K562 (cell line): ENCODE data around the gene OLFML2A. TPM values are rescaled to one million over a fixed set of nuclear protein-coding genes. Genes with fewer than 3 reads are reported as not detected.
A peak's percentile ranks its signal among the peaks of the same experiment; 100 is the strongest.

ENCODE experiments used
- ATAC-seq: fragments of 200-7000 bp; cut with Tn5 transposase; 3 replicates; pipeline ENCODE4 v1.9.1; 2020; ENCODE audit warnings: moderate library complexity
- BruUV-seq: library from RNA; stranded (reverse); fragments of 400-500 nt; replicated peaks from 2 replicates; lab custom pipeline; 2021; lab: Mats Ljungman, UMichigan
- CTCF ChIA-PET: fragments of 300-600 bp; formaldehyde crosslinking; extraction: SDS; loops from one replicate; lab custom pipeline; 2021; ENCODE audit warnings: low intra/inter-chr PET ratio; lab: Yijun Ruan, JAX
- POLR2A ChIA-PET: fragments of 300-600, 350-650 bp; sonication (Branson Sonifier 250); formaldehyde crosslinking; extraction: SDS; loops from one replicate; lab custom pipeline; 2021; ENCODE audit warnings: antibody characterized with exemption, inconsistent platforms; lab: Yijun Ruan, JAX
- DNase-seq, 4 experiments: peaks; one replicate each; pipeline versions ENCODE4 v3.0.0 to v3.0.0-alpha.2; 2011 to 2018; ENCODE audit warnings: low spot score in 3 of 4, mixed read lengths in 3 of 4; ENCODE audit errors: extremely low read depth in 1 of 4
- FAIRE-seq: peaks from 2 replicates; lab custom pipeline; 2011; peaks lifted over from hg19 to GRCh38; lab: Jason Lieb, UNC
- H2AFZ ChIP-seq: 2 replicates; pipeline ENCODE4 v1.6.0; 2011; ENCODE audit warnings: low read depth, low read length, control low read depth, inconsistent platforms
- H3K27ac ChIP-seq: fragments of 200-600 bp; 3 replicates; pipeline ENCODE4 v1.8.0; 2011; ENCODE audit warnings: low read depth, mild to moderate bottlenecking, control low read depth, inconsistent platforms, low read length, moderate library complexity, mixed read lengths; ENCODE audit errors: extremely low read depth
- H3K27me3 ChIP-seq, 2 experiments: fragments of 300-600 bp in 1 of 2; 2 replicates in 1 of 2; 3 replicates in 1 of 2; pipeline versions ENCODE4 v1.6.0 to v1.8.0; 2011; ENCODE audit warnings: inconsistent platforms in 2 of 2, low read length in 2 of 2, mild to moderate bottlenecking in 1 of 2, mixed read lengths in 1 of 2, moderate library complexity in 1 of 2; ENCODE audit not compliant: control insufficient read depth in 2 of 2, insufficient read depth in 2 of 2
- H3K36me3 ChIP-seq: fragments of 300-600 bp; 3 replicates; pipeline ENCODE4 v1.8.0; 2011; ENCODE audit warnings: mild to moderate bottlenecking, low read length, inconsistent platforms; ENCODE audit not compliant: control insufficient read depth, insufficient read depth
- H3K4me1 ChIP-seq, 2 experiments: fragments of 200-600 bp in 1 of 2; replicated peaks in 1 of 2; 2 replicates in 1 of 2; 3 replicates in 1 of 2; pipeline versions ENCODE4 v1.5.1 to v1.8.0; 2011; ENCODE audit warnings: inconsistent platforms in 2 of 2, low read length in 2 of 2, mild to moderate bottlenecking in 1 of 2, mixed read lengths in 1 of 2, moderate library complexity in 1 of 2; ENCODE audit not compliant: control insufficient read depth in 2 of 2, insufficient read depth in 2 of 2
- H3K4me2 ChIP-seq: 2 replicates; pipeline ENCODE4 v1.6.1; 2011; ENCODE audit warnings: low read length, control low read depth, inconsistent platforms, mixed read lengths; ENCODE audit not compliant: insufficient read depth
- H3K4me3 ChIP-seq: fragments of 200-600 bp; sonication (generic), shearing (Covaris generic); 2 replicates; pipeline ENCODE4 v1.5.1; 2016; ENCODE audit warnings: control low read depth, inconsistent platforms
- H3K79me2 ChIP-seq: fragments of 200-600 bp; 3 replicates; pipeline ENCODE4 v1.8.0; 2011; ENCODE audit warnings: low read length, inconsistent platforms; ENCODE audit not compliant: control insufficient read depth, insufficient read depth
- H3K9ac ChIP-seq, 2 experiments: 2 replicates each; pipeline versions ENCODE4 v1.6.0 to v1.6.1; 2011; ENCODE audit warnings: low read depth in 2 of 2, low read length in 2 of 2, control low read depth in 1 of 2, inconsistent platforms in 1 of 2, mild to moderate bottlenecking in 1 of 2, mixed read lengths in 1 of 2; ENCODE audit not compliant: insufficient read depth in 1 of 2
- H3K9me1 ChIP-seq: one replicate; pipeline ENCODE4 v1.6.0; 2011; ENCODE audit warnings: inconsistent platforms, mild to moderate bottlenecking, low read length, moderate library complexity; ENCODE audit not compliant: control insufficient read depth, insufficient read depth
- H3K9me3 ChIP-seq: replicated peaks from 2 replicates; pipeline ENCODE4 v1.5.1; 2011; ENCODE audit warnings: low read depth, low read length, inconsistent platforms; ENCODE audit not compliant: control insufficient read depth, insufficient read depth
- H4K20me1 ChIP-seq: replicated peaks from 2 replicates; pipeline ENCODE4 v1.6.1; 2011; ENCODE audit warnings: low read length, inconsistent platforms, mixed read lengths; ENCODE audit not compliant: control insufficient read depth, insufficient read depth
- ATF4 ChIP-seq: fragments of 450-650 bp; formaldehyde crosslinking; IDR thresholded peaks from 2 replicates; pipeline ENCODE4 v1.4.0; 2022; ENCODE audit warnings: mild to moderate bottlenecking, moderate library complexity
- ELF4 ChIP-seq: fragments of 450-650 bp; formaldehyde crosslinking; IDR thresholded peaks from 2 replicates; pipeline ENCODE4 v1.4.0; 2022; ENCODE audit warnings: missing genetic modification characterization
- EP400 ChIP-seq: fragments of 450-650 bp; IDR thresholded peaks from 2 replicates; pipeline ENCODE4 v1.6.1; 2017; ENCODE audit warnings: antibody characterized with exemption, mild to moderate bottlenecking, moderate library complexity
- ETS2 ChIP-seq: IDR thresholded peaks from 2 replicates; pipeline ENCODE4 v1.6.1; 2016; ENCODE audit warnings: borderline replicate concordance, missing genetic modification characterization, mild to moderate bottlenecking, moderate library complexity, missing compliant biosample characterization; ENCODE audit not compliant: poor library complexity, severe bottlenecking
- HIVEP1 ChIP-seq: fragments of 250-450 bp; sonication (Bioruptor Pico); IDR thresholded peaks from 2 replicates; pipeline ENCODE4 v1.4.0; 2020; ENCODE audit warnings: mild to moderate bottlenecking
- HMG20A ChIP-seq: fragments of 450-650 bp; formaldehyde crosslinking; conservative IDR thresholded peaks from 2 replicates; pipeline ENCODE4 v1.4.0; 2020; ENCODE audit warnings: mild to moderate bottlenecking, mixed read lengths
- PHF20 ChIP-seq: fragments of 450-650 bp; IDR thresholded peaks from 2 replicates; pipeline ENCODE4 v1.6.1; 2018; ENCODE audit not compliant: partially characterized antibody
- RBM15 ChIP-seq: fragments of 200-400 bp; formaldehyde crosslinking; IDR thresholded peaks from 2 replicates; pipeline ENCODE4 v1.6.1; 2018; ENCODE audit warnings: mild to moderate bottlenecking, low read length, moderate library complexity; ENCODE audit not compliant: insufficient read depth
- STAT5B ChIP-seq: fragments of 250-450 bp; sonication (Bioruptor Pico); IDR thresholded peaks from 2 replicates; pipeline ENCODE4 v1.8.0; 2021; ENCODE audit warnings: mild to moderate bottlenecking, inconsistent platforms
- SUPT5H ChIP-seq: fragments of 450-650 bp; IDR thresholded peaks from 2 replicates; pipeline ENCODE4 v1.6.1; 2016
- U2AF2 ChIP-seq: fragments of 200-400 bp; formaldehyde crosslinking; optimal IDR thresholded peaks from 2 replicates; pipeline ENCODE3; 2017; ENCODE audit warnings: low read depth, mild to moderate bottlenecking, low read length
- ZNF41 ChIP-seq: fragments of 250-450 bp; sonication (Bioruptor Pico); conservative IDR thresholded peaks from 2 replicates; pipeline ENCODE4 v1.4.0; 2020; ENCODE audit warnings: mild to moderate bottlenecking
- ZSCAN32 ChIP-seq: fragments of 450-650 bp; formaldehyde crosslinking; IDR thresholded peaks from 2 replicates; pipeline ENCODE4 v1.4.0; 2020; ENCODE audit warnings: mild to moderate bottlenecking, moderate library complexity
- WGBS: fragments of 100-300 bp; shearing (Covaris generic); methylation state at CpG from one replicate; pipeline ENCODE4 v1.1.6; 2016; ENCODE audit warnings: low coverage, mixed read lengths; ENCODE audit not compliant: insufficient coverage; ENCODE audit errors: missing lambda C conversion rate; 5-methylcytosine and 5-hydroxymethylcytosine counted together
- in situ Hi-C: fragments of 300-500 bp; cut with MboI; formaldehyde crosslinking; loops from 4 replicates; pipeline ENCODE4 v1.15.0; 2018; ENCODE audit warnings: inconsistent platforms, mixed read lengths
- intact Hi-C: fragments of 100-400 bp; cut with micrococcal nuclease; formaldehyde crosslinking; loops from 2 replicates; pipeline ENCODE4 v1.14.2; 2022
- polyA plus RNA-seq, 8 experiments: library from polyadenylated mRNA; depleted of rRNA in 4 of 8; stranded (reverse) in 5 of 8; unstranded in 3 of 8; fragments of >200 nt; fragmentation: Nextera tagmentation in 2 of 8; fragmentation: Illumina TruSeq in 1 of 8; extraction: Ambion mirVana in 2 of 8; extraction: Trizol in 1 of 8; gene quantifications; 2 replicates each; pipeline versions ENCODE4 v1.2.1 to v1.2.3, GENCODE V29; 2011 to 2014; ENCODE audit warnings: inconsistent platforms in 1 of 8, missing spikeins in 1 of 8
- total RNA-seq, 7 experiments: library from RNA; depleted of rRNA in 6 of 7; stranded (reverse); fragments of >200 nt in 6 of 7; fragmentation: Illumina TruSeq in 2 of 7; extraction: Trizol in 2 of 7; gene quantifications; 2 replicates each; pipeline versions ENCODE4 v1.2.1 to v1.2.3, GENCODE V29; 2011 to 2021; ENCODE audit warnings: low replicate concordance in 1 of 7
- TF ChIP-seq, protein P1 (sequence below): conservative IDR thresholded peaks from 2 replicates; pipeline ENCODE4 v1.6.1; 2011; ENCODE audit warnings: low read depth, mild to moderate bottlenecking, low read length; ENCODE audit not compliant: control insufficient read depth
- TF ChIP-seq, protein P2 (sequence below): fragments of 450-650 bp; IDR thresholded peaks from 2 replicates; pipeline ENCODE4 v1.7.0; 2016; ENCODE audit warnings: borderline replicate concordance
- TF ChIP-seq, protein P3 (sequence below), 3 experiments: IDR thresholded peaks in 2 of 3; conservative IDR thresholded peaks in 1 of 3; 2 replicates each; pipeline ENCODE4 v1.5.1; 2011 to 2012; ENCODE audit warnings: low read length in 3 of 3, mild to moderate bottlenecking in 3 of 3, control low read depth in 2 of 3, improper control_type of control experiment in 1 of 3, inconsistent platforms in 1 of 3, low read depth in 1 of 3, mixed read lengths in 1 of 3, moderate library complexity in 1 of 3; ENCODE audit not compliant: insufficient read depth in 2 of 3

OLFML2A gene
- total and polyA plus RNA-seq, 9 of the 15 experiments (the other 6 are each of a cell fraction or from before 2014, with no cell fraction given), result 0.16 TPM; not detected in 8

- ATAC-seq (no peak), FAIRE-seq (no peak), DNase-seq (no peak)
- Histone ChIP-seq H3K4me3 (no peak overlapping the region), H3K4me1 (peaks cover 0 to 11% of the 10 kb centered on the region in 2 experiments; a peak in 3 of 5 replicates), H3K4me2 (no peak overlapping the region), H3K36me3 (no peaks in the 10 kb centered on the region), H3K79me2 (no peaks in the 10 kb centered on the region), H3K9ac (peak overlapping the region in 1 of 2 experiments; percentile 31; a peak in 2 of 4 replicates), H3K9me3 (no peaks in the 10 kb centered on the region), H2AFZ (no peak overlapping the region), H4K20me1 (no peaks in the 10 kb centered on the region), H3K27me3 (no peaks in the 10 kb centered on the region), H3K27ac (no peak overlapping the region), H3K9me1 (no peaks in the 10 kb centered on the region)
- ChIA-PET CTCF (no interaction called here), POLR2A (interaction anchor here (0.6 to 2.0 kb wide), 6 partner anchors 19 to 1090 kb away, joined by 3 to 7 read pairs (median 3); partner anchors contain the start of genes ARPC5L and RPL35)
- 46% methylated on average over 12 of the region's 13 CpGs for WGBS
- intact Hi-C loops, result no loop called here
- in situ Hi-C loops, result no loop called here
- BruUV-seq, result no TSS peak
- TF ChIP-seq ZSCAN32 (CRISPR knock-in tag), result no peak
- TF ChIP-seq EP400, result no peak
- TF ChIP-seq HMG20A (CRISPR knock-in tag), result no peak
- no peak for TF ChIP-seq U2AF2
- no peak for TF ChIP-seq ATF4
- no peak for TF ChIP-seq STAT5B (CRISPR knock-in tag)
- no peak for TF ChIP-seq ELF4
- no peak for TF ChIP-seq ZNF41
- no peak for TF ChIP-seq SUPT5H
- TF ChIP-seq ETS2, result no peak
- no peak for TF ChIP-seq PHF20
- TF ChIP-seq, protein P1, sequence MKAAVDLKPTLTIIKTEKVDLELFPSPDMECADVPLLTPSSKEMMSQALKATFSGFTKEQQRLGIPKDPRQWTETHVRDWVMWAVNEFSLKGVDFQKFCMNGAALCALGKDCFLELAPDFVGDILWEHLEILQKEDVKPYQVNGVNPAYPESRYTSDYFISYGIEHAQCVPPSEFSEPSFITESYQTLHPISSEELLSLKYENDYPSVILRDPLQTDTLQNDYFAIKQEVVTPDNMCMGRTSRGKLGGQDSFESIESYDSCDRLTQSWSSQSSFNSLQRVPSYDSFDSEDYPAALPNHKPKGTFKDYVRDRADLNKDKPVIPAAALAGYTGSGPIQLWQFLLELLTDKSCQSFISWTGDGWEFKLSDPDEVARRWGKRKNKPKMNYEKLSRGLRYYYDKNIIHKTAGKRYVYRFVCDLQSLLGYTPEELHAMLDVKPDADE, result no peak
- TF ChIP-seq, protein P2, sequence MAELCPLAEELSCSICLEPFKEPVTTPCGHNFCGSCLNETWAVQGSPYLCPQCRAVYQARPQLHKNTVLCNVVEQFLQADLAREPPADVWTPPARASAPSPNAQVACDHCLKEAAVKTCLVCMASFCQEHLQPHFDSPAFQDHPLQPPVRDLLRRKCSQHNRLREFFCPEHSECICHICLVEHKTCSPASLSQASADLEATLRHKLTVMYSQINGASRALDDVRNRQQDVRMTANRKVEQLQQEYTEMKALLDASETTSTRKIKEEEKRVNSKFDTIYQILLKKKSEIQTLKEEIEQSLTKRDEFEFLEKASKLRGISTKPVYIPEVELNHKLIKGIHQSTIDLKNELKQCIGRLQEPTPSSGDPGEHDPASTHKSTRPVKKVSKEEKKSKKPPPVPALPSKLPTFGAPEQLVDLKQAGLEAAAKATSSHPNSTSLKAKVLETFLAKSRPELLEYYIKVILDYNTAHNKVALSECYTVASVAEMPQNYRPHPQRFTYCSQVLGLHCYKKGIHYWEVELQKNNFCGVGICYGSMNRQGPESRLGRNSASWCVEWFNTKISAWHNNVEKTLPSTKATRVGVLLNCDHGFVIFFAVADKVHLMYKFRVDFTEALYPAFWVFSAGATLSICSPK, result no peak
- TF ChIP-seq HIVEP1 (CRISPR knock-in tag), result no peak
- no peak for TF ChIP-seq RBM15
- TF ChIP-seq, protein P3, sequence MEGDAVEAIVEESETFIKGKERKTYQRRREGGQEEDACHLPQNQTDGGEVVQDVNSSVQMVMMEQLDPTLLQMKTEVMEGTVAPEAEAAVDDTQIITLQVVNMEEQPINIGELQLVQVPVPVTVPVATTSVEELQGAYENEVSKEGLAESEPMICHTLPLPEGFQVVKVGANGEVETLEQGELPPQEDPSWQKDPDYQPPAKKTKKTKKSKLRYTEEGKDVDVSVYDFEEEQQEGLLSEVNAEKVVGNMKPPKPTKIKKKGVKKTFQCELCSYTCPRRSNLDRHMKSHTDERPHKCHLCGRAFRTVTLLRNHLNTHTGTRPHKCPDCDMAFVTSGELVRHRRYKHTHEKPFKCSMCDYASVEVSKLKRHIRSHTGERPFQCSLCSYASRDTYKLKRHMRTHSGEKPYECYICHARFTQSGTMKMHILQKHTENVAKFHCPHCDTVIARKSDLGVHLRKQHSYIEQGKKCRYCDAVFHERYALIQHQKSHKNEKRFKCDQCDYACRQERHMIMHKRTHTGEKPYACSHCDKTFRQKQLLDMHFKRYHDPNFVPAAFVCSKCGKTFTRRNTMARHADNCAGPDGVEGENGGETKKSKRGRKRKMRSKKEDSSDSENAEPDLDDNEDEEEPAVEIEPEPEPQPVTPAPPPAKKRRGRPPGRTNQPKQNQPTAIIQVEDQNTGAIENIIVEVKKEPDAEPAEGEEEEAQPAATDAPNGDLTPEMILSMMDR (IDR thresholded peaks at IDR 0.05 in 2 of 3, conservative IDR thresholded peaks at IDR 0.05 in 1 of 3; ENCODE audit: insufficient read depth in 2 of 3, low read depth in 1 of 3, low read length in 3 of 3), result no peak
Observed at GRCh38 chr9:124782661-124783574, 6.0 kb downstream of the OLFML2A start.
